Loucy (cell line): ENCODE data around the gene WDR26.

ENCODE experiments used
- H2AFZ ChIP-seq: fragments of 200-600 bp; sonication (generic); 2 replicates; pipeline ENCODE4 v1.6.0; 2016; ENCODE audit warnings: antibody characterized with exemption, mild to moderate bottlenecking, low read length, moderate library complexity
- H3F3A ChIP-seq: fragments of 200-600 bp; 2 replicates; pipeline ENCODE4 v1.6.0; 2016; ENCODE audit warnings: antibody characterized with exemption, low read depth, mild to moderate bottlenecking
- H3K27me3 ChIP-seq: fragments of 200-600 bp; sonication (generic); 2 replicates; pipeline ENCODE4 v1.6.1; 2014; ENCODE audit warnings: low read length, mild to moderate bottlenecking; ENCODE audit not compliant: insufficient read depth, poor library complexity, severe bottlenecking
- H3K36me3 ChIP-seq: fragments of 200-600 bp; sonication (generic); 2 replicates; pipeline ENCODE4 v1.6.1; 2016; ENCODE audit warnings: low read length; ENCODE audit not compliant: insufficient read depth
- H3K4me1 ChIP-seq: fragments of 200-600 bp; sonication (generic); 2 replicates; pipeline ENCODE4 v1.5.1; 2014; ENCODE audit warnings: low read length, mild to moderate bottlenecking; ENCODE audit not compliant: insufficient read depth, poor library complexity, severe bottlenecking
- H3K4me2 ChIP-seq: fragments of 200-600 bp; sonication (generic); 2 replicates; pipeline ENCODE4 v1.6.0; 2014; ENCODE audit warnings: antibody characterized with exemption, low read length, low read depth, mild to moderate bottlenecking; ENCODE audit not compliant: poor library complexity, severe bottlenecking
- H3K4me3 ChIP-seq: fragments of 200-600 bp; sonication (generic); 2 replicates; pipeline ENCODE4 v1.5.1; 2014; ENCODE audit warnings: low read length, mild to moderate bottlenecking, mixed read lengths; ENCODE audit not compliant: poor library complexity, severe bottlenecking
- H3K79me2 ChIP-seq: fragments of 200-600 bp; sonication (generic); 2 replicates; pipeline ENCODE4 v1.6.1; 2014; ENCODE audit warnings: low read length; ENCODE audit not compliant: insufficient read depth
- H3K9ac ChIP-seq: fragments of 200-600 bp; sonication (generic); 2 replicates; pipeline ENCODE4 v1.6.0; 2014; ENCODE audit warnings: mild to moderate bottlenecking, low read depth, low read length, moderate library complexity; ENCODE audit not compliant: poor library complexity, severe bottlenecking
- H3K9me2 ChIP-seq: fragments of 200-600 bp; sonication (generic); replicated peaks from 2 replicates; pipeline ENCODE4 v1.6.1; 2016; ENCODE audit warnings: low read depth, low read length, mixed read lengths
- H3K9me3 ChIP-seq: fragments of 200-600 bp; sonication (generic); 2 replicates; pipeline ENCODE4 v1.6.1; 2014; ENCODE audit warnings: mild to moderate bottlenecking, antibody characterized with exemption, low read length, low read depth; ENCODE audit not compliant: insufficient read depth
- H4K20me1 ChIP-seq: fragments of 200-600 bp; sonication (generic); 2 replicates; pipeline ENCODE4 v1.6.0; 2014; ENCODE audit warnings: antibody characterized with exemption, low read length, mild to moderate bottlenecking; ENCODE audit not compliant: insufficient read depth, poor library complexity, severe bottlenecking
- CTCF ChIP-seq: fragments of 200-600 bp; sonication (generic); conservative IDR thresholded peaks from 2 replicates; pipeline ENCODE4 v1.5.1; 2014; ENCODE audit warnings: mild to moderate bottlenecking, antibody characterized with exemption, low read length
- EZH2phosphoT487 ChIP-seq: fragments of 200-600 bp; IDR thresholded peaks from 2 replicates; pipeline ENCODE4 v1.6.1; 2018; ENCODE audit warnings: antibody characterized with exemption, mild to moderate bottlenecking, moderate library complexity, borderline replicate concordance

Gene WDR26

GRCh38 chr1:224404916-224405603, 29.5 kb downstream of the WDR26 start:
- no peak overlapping the region for H3K4me2 ChIP-seq
- H3K9ac ChIP-seq: no peak overlapping the region
- H3K27me3 ChIP-seq: no peaks in the 10 kb centered on the region
- peaks cover 75% of the 10 kb centered on the region for H3K36me3 ChIP-seq
- H4K20me1 ChIP-seq: no peaks in the 10 kb centered on the region
- TF ChIP-seq EZH2phosphoT487 (no peak), CTCF (no peak)
- H3K4me1 ChIP-seq: no peaks in the 10 kb centered on the region
- H2AFZ ChIP-seq: no peak overlapping the region
- 0 out of 2 replicates have a peak, but pooled peaks cover 4% of the 10 kb centered on the region for H3K79me2 ChIP-seq
- no peaks in the 10 kb centered on the region for H3F3A ChIP-seq
- H3K9me3 ChIP-seq: no peaks in the 10 kb centered on the region
- no peaks in the 10 kb centered on the region for H3K9me2 ChIP-seq
- no peak overlapping the region for H3K4me3 ChIP-seq

- peaks cover 4% of the 10 kb centered on the region for H4K20me1 ChIP-seq
- H3K4me3 ChIP-seq: no peak overlapping the region
- no peaks in the 10 kb centered on the region for H3K27me3 ChIP-seq
- no peak overlapping the region for H3K9ac ChIP-seq
- H3F3A ChIP-seq: no peaks in the 10 kb centered on the region
- peaks cover 79% of the 10 kb centered on the region for H3K36me3 ChIP-seq
- 0 out of 2 replicates have a peak, but pooled peaks cover 4% of the 10 kb centered on the region for H3K79me2 ChIP-seq
- H3K4me2 ChIP-seq: no peak overlapping the region
- H3K9me2 ChIP-seq: no peaks in the 10 kb centered on the region
- no peaks in the 10 kb centered on the region for H3K9me3 ChIP-seq
- no peak for TF ChIP-seq CTCF
- no peak for TF ChIP-seq EZH2phosphoT487
- no peaks in the 10 kb centered on the region for H3K4me1 ChIP-seq
- no peak overlapping the region for H2AFZ ChIP-seq
Measured at GRCh38 chr1:224402472-224403036, 32.0 kb downstream of the WDR26 start.

DNA sequence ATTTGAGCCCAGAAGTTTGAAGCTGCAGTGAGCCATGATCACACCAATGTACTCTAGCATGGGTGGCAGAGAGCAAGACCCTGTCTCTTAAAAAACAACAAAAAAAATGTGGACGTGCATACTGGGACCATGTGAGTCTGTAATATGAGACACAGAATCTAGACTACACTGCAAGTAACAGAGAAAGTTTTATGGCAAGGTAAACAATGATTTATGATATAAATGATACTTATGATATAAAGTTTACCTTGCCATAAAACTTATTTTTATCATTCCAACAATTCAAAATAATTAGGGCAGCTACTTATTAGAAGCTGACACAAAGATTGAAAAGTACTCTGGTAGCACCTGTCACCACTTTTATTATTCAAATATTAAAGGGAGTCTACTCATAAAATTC, 34.7 kb downstream of the WDR26 start:
- H3K27me3 ChIP-seq: no peaks in the 10 kb centered on the region
- no peak overlapping the region for H3K9ac ChIP-seq
- no peaks in the 10 kb centered on the region for H3K9me2 ChIP-seq
- H2AFZ ChIP-seq: no peak overlapping the region
- H3K4me2 ChIP-seq: no peak overlapping the region
- peaks cover 88% of the 10 kb centered on the region for H3K36me3 ChIP-seq
- H3K9me3 ChIP-seq: no peaks in the 10 kb centered on the region
- H3F3A ChIP-seq: no peaks in the 10 kb centered on the region
- no peaks in the 10 kb centered on the region for H3K79me2 ChIP-seq
- TF ChIP-seq EZH2phosphoT487 (no peak), CTCF (no peak)
- H4K20me1 ChIP-seq: peaks cover 4% of the 10 kb centered on the region
- no peak overlapping the region for H3K4me3 ChIP-seq
- H3K4me1 ChIP-seq: no peaks in the 10 kb centered on the region
